Measurements from ENCODE around the gene FYN. TPM values are rescaled to one million over a fixed set of nuclear protein-coding genes. Genes with fewer than 3 reads are reported as not detected.

The FYN gene
- total RNA-seq, 4 donors from 2014 or later, result 16.3 to 288 (median 52.2) TPM

- Histone ChIP-seq H3K9me3 (no peaks in the 10 kb centered on the region), H3K4me3 (peak overlapping the region in 2 of 4 donors; percentile 19 to 21), H3K27me3 (no peaks in the 10 kb centered on the region), H3K36me3 (no peaks in the 10 kb centered on the region), H3K4me1 (peaks cover 0 to 54% (median 15%) of the 10 kb centered on the region in 4 donors), H3K27ac (peak overlapping the region; percentile 81 to 87 (median 86))
- DNase-seq, result no peak
- intact Hi-C loops (cut with DNase I; ENCODE audit: low total_unique reads), result no loop called here
- no peak for TF ChIP-seq EP300 (IDR thresholded peaks at IDR 0.05; ENCODE audit: low read depth)
- no peak for TF ChIP-seq POLR2A (IDR thresholded peaks at IDR 0.05)
- TF ChIP-seq, protein P1, sequence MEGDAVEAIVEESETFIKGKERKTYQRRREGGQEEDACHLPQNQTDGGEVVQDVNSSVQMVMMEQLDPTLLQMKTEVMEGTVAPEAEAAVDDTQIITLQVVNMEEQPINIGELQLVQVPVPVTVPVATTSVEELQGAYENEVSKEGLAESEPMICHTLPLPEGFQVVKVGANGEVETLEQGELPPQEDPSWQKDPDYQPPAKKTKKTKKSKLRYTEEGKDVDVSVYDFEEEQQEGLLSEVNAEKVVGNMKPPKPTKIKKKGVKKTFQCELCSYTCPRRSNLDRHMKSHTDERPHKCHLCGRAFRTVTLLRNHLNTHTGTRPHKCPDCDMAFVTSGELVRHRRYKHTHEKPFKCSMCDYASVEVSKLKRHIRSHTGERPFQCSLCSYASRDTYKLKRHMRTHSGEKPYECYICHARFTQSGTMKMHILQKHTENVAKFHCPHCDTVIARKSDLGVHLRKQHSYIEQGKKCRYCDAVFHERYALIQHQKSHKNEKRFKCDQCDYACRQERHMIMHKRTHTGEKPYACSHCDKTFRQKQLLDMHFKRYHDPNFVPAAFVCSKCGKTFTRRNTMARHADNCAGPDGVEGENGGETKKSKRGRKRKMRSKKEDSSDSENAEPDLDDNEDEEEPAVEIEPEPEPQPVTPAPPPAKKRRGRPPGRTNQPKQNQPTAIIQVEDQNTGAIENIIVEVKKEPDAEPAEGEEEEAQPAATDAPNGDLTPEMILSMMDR (IDR thresholded peaks at IDR 0.05), result no peak
- no peak for TF ChIP-seq POLR2AphosphoS5 (IDR thresholded peaks at IDR 0.05)
- 60 to 76% methylated on average over 4 to 10 of the region's 10 CpGs for WGBS, 2 donors (ENCODE audit: low coverage in 1 of 2)
- in situ Hi-C loops (cut with MboI; ENCODE audit: low pct_ligation_motif_present in 1 of 4, low pct_unique_long_range_greater_than_20kb in 1 of 4, low sequenced_read_pairs in 3 of 4), result no loop called here
These were observed 113.9 kb downstream of the FYN start for GRCh38 chr6:111759331-111759835.

- intact Hi-C loops (cut with DNase I; ENCODE audit: low total_unique reads), result no loop called here
- peak overlapping the region in 2 of 4 donors; percentile 19 to 21 for H3K4me3 ChIP-seq
- no peaks in the 10 kb centered on the region for H3K36me3 ChIP-seq
- 86% methylated on average over 11 of the region's 11 CpGs; no CpG with 5 or more reads in 1 of the 2 donors for WGBS, 2 donors (ENCODE audit: low coverage in 1 of 2)
- peak overlapping the region; percentile 81 to 87 (median 86) for H3K27ac ChIP-seq
- TF ChIP-seq POLR2AphosphoS5 (IDR thresholded peaks at IDR 0.05) (no peak), POLR2A (IDR thresholded peaks at IDR 0.05) (peak; percentile 28)
- H3K27me3 ChIP-seq, result no peaks in the 10 kb centered on the region
- H3K4me1 ChIP-seq, result peaks cover 0 to 54% (median 15%) of the 10 kb centered on the region in 4 donors
- H3K9me3 ChIP-seq, result no peaks in the 10 kb centered on the region
- no peak for DNase-seq
- in situ Hi-C loops (cut with MboI; ENCODE audit: low pct_ligation_motif_present in 1 of 4, low pct_unique_long_range_greater_than_20kb in 1 of 4, low sequenced_read_pairs in 3 of 4), result no loop called here
These were observed 114.5 kb downstream of the FYN start for GRCh38 chr6:111758608-111759329.

GRCh38 chr6:111757342-111757741 lies 115.9 kb downstream of the FYN start:
- intact Hi-C loops (cut with DNase I; ENCODE audit: low total_unique reads) (no loop called here), in situ Hi-C loops (cut with MboI; ENCODE audit: low pct_ligation_motif_present in 1 of 4, low pct_unique_long_range_greater_than_20kb in 1 of 4, low sequenced_read_pairs in 3 of 4) (no loop called here)
- Histone ChIP-seq H3K9me3 (no peaks in the 10 kb centered on the region), H3K4me3 (no peak overlapping the region), H3K36me3 (no peaks in the 10 kb centered on the region), H3K27me3 (no peaks in the 10 kb centered on the region), H3K4me1 (peaks cover 0 to 47% (median 15%) of the 10 kb centered on the region in 4 donors), H3K27ac (peak overlapping the region; percentile 22 to 87 (median 52))
- no peak for DNase-seq
- 33 to 43% methylated on average over 1 of the region's 1 CpG for WGBS, 2 donors (ENCODE audit: low coverage in 1 of 2)
- TF ChIP-seq EP300 (IDR thresholded peaks at IDR 0.05; ENCODE audit: low read depth), result no peak
- TF ChIP-seq, protein P1 (IDR thresholded peaks at IDR 0.05), result no peak
- peak in 2 of 3 donors; percentile 5 to 30 for TF ChIP-seq POLR2AphosphoS5 (IDR thresholded peaks at IDR 0.05)

DNA sequence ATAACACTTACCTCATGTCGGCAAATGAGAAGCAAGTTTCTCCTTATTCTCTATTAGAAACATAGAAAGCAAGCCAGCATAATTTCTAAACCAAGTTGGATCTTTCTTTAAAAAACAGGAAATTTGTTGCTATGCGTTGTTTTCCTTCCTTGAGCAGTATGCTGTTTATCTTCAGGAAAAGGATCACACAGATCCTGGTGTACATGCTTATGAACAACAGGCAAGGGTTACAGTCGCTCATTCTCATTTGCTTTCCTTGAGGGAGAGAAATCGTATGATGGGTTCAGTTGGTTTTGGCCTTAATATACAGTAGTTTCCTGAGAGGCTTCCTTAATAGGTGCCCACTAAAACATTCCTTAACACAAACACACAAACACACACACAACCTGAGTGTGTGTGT lies 118.8 kb downstream of the FYN start:
- peak overlapping the region; percentile 12 to 87 (median 47) for H3K27ac ChIP-seq
- peaks cover 0 to 31% (median 2%) of the 10 kb centered on the region in 4 donors for H3K4me1 ChIP-seq
- in situ Hi-C loops (cut with MboI; ENCODE audit: low pct_ligation_motif_present in 1 of 4, low pct_unique_long_range_greater_than_20kb in 1 of 4, low sequenced_read_pairs in 3 of 4) (no loop called here), intact Hi-C loops (cut with DNase I; ENCODE audit: low total_unique reads) (no loop called here)
- no peaks in the 10 kb centered on the region for H3K9me3 ChIP-seq
- DNase-seq, result no peak
- TF ChIP-seq, protein P1 (IDR thresholded peaks at IDR 0.05), result no peak
- TF ChIP-seq POLR2AphosphoS5 (IDR thresholded peaks at IDR 0.05), result no peak
- no peak for TF ChIP-seq POLR2A (IDR thresholded peaks at IDR 0.05)
- no peak for TF ChIP-seq EP300 (IDR thresholded peaks at IDR 0.05; ENCODE audit: low read depth)
- no peak overlapping the region for H3K4me3 ChIP-seq
- H3K27me3 ChIP-seq, result no peaks in the 10 kb centered on the region
- H3K36me3 ChIP-seq, result no peaks in the 10 kb centered on the region
- 81 to 91% methylated on average over 3 to 4 of the region's 4 CpGs for WGBS, 2 donors (ENCODE audit: low coverage in 1 of 2)

All from transverse colon (tissue), 4 donors.